OCI-LY3 (cell line): ENCODE data around the gene FMNL2.

Experiments used
- EZH2phosphoT487 ChIP-seq: fragments of 200-600 bp; shearing (Covaris generic); IDR thresholded peaks from 2 replicates; pipeline ENCODE4 v1.6.1; 2018; ENCODE audit warnings: antibody characterized with exemption, mixed run types, low read depth
- TF ChIP-seq, protein P1 (sequence below): fragments of 200-600, 300-600 bp; sonication (generic); IDR thresholded peaks from 2 replicates; pipeline ENCODE4 v1.5.1; 2014; ENCODE audit warnings: antibody characterized with exemption, low read length, low read depth

DNA sequence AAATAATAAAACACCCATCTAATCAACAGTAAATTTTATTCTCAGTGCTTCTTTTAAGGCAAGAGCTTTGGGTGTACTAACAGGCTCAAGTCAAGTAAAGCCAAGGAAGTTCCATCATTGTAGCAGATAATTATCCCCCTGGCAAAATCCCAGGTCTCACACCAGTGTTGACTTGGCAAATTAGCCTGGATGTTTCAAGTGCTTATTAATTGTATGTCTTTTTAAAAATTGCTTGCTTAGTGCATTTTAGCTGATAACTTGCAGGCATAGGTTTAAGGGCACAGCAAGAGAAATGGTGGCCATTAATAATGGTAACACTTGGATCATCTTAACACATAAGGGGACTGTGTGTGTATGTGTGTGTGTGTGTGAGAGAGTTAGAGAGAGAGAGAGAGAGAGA lies 42.0 kb upstream of the FMNL2 start:
- TF ChIP-seq, protein P1, sequence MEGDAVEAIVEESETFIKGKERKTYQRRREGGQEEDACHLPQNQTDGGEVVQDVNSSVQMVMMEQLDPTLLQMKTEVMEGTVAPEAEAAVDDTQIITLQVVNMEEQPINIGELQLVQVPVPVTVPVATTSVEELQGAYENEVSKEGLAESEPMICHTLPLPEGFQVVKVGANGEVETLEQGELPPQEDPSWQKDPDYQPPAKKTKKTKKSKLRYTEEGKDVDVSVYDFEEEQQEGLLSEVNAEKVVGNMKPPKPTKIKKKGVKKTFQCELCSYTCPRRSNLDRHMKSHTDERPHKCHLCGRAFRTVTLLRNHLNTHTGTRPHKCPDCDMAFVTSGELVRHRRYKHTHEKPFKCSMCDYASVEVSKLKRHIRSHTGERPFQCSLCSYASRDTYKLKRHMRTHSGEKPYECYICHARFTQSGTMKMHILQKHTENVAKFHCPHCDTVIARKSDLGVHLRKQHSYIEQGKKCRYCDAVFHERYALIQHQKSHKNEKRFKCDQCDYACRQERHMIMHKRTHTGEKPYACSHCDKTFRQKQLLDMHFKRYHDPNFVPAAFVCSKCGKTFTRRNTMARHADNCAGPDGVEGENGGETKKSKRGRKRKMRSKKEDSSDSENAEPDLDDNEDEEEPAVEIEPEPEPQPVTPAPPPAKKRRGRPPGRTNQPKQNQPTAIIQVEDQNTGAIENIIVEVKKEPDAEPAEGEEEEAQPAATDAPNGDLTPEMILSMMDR, result no peak
- no peak for TF ChIP-seq EZH2phosphoT487
